IPS-11a (cell line): ENCODE results near the gene TRNT1.

Experiments
- H3K4me3 ChIP-seq: one replicate; pipeline ENCODE4 v1.5.1; 2013; ENCODE audit warnings: low read depth, low read length, control low read depth

Gene TRNT1

GRCh38 chr3:3177861-3178497 is 51.2 kb downstream of the TRNT1 start:
- no peak overlapping the region for H3K4me3 ChIP-seq

GRCh38 chr3:3178498-3179328 is 52.0 kb downstream of the TRNT1 start:
- peak overlapping the region; percentile 90 for H3K4me3 ChIP-seq

- peak within 1 kb of the TSS; percentile 90 for H3K4me3 ChIP-seq
Measured at GRCh38 chr3:3179407-3180094, 52.8 kb downstream of the TRNT1 start, which contains the start of gene CRBN. CRBN (minus strand) TSS chr3:3179691; CDS start chr3:3179687, 4 bp downstream.

- H3K4me3 ChIP-seq, result no peak overlapping the region
Measured at GRCh38 chr3:3180456-3180855, 53.7 kb downstream of the TRNT1 start.

DNA sequence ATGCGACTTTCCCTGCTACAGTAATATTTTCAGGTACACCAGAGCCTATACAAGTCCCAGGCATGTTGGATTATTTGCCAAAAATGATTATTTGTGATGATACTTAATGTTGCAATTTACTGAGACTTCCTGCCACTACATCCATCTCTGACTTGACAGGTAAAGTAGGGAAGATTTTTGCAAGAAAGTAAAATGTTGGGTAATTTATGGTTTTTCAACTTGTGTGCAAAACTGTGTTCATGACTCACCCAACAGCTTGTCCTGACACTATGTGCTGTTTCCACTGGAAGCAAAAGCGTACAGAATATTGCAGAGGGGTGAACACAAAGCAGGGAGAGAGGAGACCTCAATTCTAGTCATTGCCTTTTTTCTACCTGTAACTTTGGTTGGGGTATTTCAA is 58.1 kb downstream of the TRNT1 start:
- no peak overlapping the region for H3K4me3 ChIP-seq

DNA sequence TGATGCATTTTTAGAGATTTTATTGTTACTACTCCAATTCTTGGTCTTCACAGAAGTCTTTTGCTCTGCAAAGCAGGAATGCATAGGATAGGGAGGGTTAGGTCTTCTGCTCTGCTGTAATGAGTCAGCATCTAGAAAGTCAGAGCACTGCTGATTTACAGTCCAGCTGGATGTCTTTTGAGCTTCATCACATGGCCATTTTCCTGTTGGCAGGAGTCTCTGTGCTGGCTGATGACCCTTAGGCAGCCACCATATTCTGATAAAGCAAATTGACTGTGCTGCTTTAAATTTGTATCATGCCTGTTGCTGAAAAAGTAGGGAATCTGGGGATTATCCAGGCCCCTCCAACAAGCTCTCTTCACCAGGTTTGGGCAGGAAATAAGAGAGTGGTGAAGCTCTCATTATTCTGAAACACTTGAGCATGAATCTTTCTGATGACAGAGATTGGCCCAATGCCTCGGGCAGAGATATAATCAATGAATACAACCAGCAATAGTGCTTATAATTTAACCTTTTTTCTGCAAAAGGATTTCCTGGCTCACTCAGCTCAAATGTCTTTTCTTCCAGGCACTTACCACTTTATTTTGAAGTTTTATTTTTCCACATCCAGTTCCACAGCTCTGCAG is 62.5 kb downstream of the TRNT1 start:
- H3K4me3 ChIP-seq, result no peak overlapping the region

DNA sequence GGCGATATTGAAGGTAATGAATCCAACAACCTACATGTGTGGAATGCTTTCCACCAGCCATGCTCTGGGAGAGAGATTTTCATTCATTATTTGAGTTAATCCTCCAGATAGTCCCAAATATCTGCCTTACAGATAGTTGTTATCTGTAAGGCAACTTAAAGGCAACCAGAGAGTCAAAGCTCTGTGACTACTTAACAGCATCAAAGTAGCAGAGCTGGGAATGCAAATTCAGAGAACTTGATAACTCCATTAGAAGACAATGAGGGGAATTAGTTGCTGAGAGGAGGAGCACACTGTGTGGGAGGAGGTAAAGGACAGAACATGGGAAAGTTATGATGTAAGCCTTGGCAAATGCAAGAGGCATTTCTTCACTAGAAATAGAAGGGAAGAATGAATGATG is 63.2 kb downstream of the TRNT1 start:
- H3K4me3 ChIP-seq, result no peak overlapping the region

GRCh38 chr3:3191675-3192285 is 65.0 kb downstream of the TRNT1 start:
- H3K4me3 ChIP-seq, result no peak overlapping the region

GRCh38 chr3:3192286-3192675 is 65.5 kb downstream of the TRNT1 start:
- H3K4me3 ChIP-seq, result no peak overlapping the region

GRCh38 chr3:3194861-3195260 is 68.1 kb downstream of the TRNT1 start:
- no peak overlapping the region for H3K4me3 ChIP-seq

DNA sequence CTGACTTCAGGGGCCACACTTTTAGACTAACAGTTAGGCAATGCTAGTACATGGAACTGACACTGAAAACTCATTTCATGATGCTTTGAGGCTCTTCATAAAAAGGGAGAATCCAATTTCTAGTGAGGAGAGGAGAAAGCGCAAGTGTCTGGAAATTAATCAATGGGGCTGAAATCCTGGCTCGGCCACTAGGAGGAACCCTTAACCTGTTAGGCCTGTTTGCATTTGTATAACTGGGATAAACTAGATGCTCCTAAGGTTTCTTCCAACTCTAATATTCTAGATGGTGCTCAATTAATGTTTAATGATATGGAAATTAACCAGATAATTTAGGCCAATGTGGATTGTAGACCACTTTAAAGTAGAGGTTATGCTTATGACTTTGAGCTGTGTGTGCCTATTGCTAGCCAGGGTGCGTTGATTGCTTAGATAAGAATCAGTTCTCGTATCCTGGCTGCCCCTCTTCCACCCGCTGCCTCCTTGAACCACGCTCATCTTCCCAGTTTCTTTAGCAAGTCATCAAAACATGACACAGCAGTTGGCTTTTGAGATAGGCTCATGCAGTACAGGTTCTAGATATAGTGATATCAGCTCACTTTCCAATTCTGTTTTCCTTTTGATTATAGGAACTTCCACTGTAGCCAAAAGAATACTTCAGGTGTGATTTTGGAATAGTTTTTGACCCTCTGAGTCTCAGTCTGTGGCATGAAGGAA is 69.6 kb downstream of the TRNT1 start:
- no peak overlapping the region for H3K4me3 ChIP-seq
